Naive thymus-derived CD8-positive, alpha-beta T cell (primary cell): Measurements from ENCODE around the gene DIPK1A. TPM values are rescaled to one million over a fixed set of nuclear protein-coding genes. Genes with fewer than 3 reads are reported as not detected.

Source experiments
- ATAC-seq, 2 donors: fragments of 150-1000 bp; cut with Tn5 transposase in 1 of 2; sonication (Bioruptor Pico), chemical (Tn5 transposase) in 1 of 2; 1 replicate in 1 of 2; 2 replicates in 1 of 2; pipeline ENCODE4 v1.10.0; 2021; ENCODE audit warnings: mild to moderate bottlenecking in 2 of 2, moderate library complexity in 2 of 2
- POLR2A ChIA-PET: fragments of 350-600 bp; sonication (Branson Sonifier 250); formaldehyde crosslinking; loops from one replicate; lab custom pipeline; 2021; ENCODE audit warnings: antibody characterized with exemption; lab: Charles Lee
- DNase-seq, 10 donors: peaks; one replicate each; pipeline versions ENCODE4 v3.0.0 to v3.0.0-alpha.2; 2020 to 2022
- H3K27ac Mint-ChIP-seq, 10 donors: one replicate each; pipeline ENCODE4 v1.8.0; 2020 to 2022; ENCODE audit warnings: mild to moderate bottlenecking in 10 of 10, mixed read lengths in 10 of 10, moderate library complexity in 4 of 10, inconsistent platforms in 1 of 10
- H3K27me3 Mint-ChIP-seq, 5 donors: one replicate each; pipeline ENCODE4 v1.8.0; 2021 to 2022; ENCODE audit warnings: mixed read lengths in 5 of 5
- H3K36me3 Mint-ChIP-seq, 3 donors: one replicate each; pipeline ENCODE4 v1.8.0; 2020 to 2022; ENCODE audit warnings: mixed read lengths in 3 of 3, mild to moderate bottlenecking in 2 of 3, inconsistent platforms in 1 of 3
- H3K4me1 Mint-ChIP-seq, 4 donors: one replicate each; pipeline ENCODE4 v1.8.0; 2021 to 2022; ENCODE audit warnings: mixed read lengths in 4 of 4
- H3K4me3 Mint-ChIP-seq, 10 donors: one replicate each; pipeline ENCODE4 v1.8.0; 2020 to 2022; ENCODE audit warnings: mild to moderate bottlenecking in 10 of 10, mixed read lengths in 10 of 10, moderate library complexity in 6 of 10, inconsistent platforms in 1 of 10
- H3K9me3 Mint-ChIP-seq, 9 donors: one replicate each; pipeline ENCODE4 v1.8.0; 2020 to 2022; ENCODE audit warnings: mixed read lengths in 9 of 9, mild to moderate bottlenecking in 3 of 9, inconsistent platforms in 1 of 9, moderate library complexity in 1 of 9
- polyA plus RNA-seq, 3 donors: library from polyadenylated mRNA; unstranded; fragments of 300-500 nt; fragmentation: Illumina TruSeq; gene quantifications; one replicate each; pipeline ENCODE4 v1.2.3, GENCODE V29; 2021
- total RNA-seq, 8 experiments: library from RNA in 2 of 8; stranded (reverse) in 2 of 8; gene quantifications; one replicate each; pipeline ENCODE4 v1.2.3 and lab custom pipeline; 2021 to 2026

Gene DIPK1A
- total and polyA plus RNA-seq, 5 experiments from 2014 or later = 11.5 to 14.8 (median 14.1) TPM

DNA sequence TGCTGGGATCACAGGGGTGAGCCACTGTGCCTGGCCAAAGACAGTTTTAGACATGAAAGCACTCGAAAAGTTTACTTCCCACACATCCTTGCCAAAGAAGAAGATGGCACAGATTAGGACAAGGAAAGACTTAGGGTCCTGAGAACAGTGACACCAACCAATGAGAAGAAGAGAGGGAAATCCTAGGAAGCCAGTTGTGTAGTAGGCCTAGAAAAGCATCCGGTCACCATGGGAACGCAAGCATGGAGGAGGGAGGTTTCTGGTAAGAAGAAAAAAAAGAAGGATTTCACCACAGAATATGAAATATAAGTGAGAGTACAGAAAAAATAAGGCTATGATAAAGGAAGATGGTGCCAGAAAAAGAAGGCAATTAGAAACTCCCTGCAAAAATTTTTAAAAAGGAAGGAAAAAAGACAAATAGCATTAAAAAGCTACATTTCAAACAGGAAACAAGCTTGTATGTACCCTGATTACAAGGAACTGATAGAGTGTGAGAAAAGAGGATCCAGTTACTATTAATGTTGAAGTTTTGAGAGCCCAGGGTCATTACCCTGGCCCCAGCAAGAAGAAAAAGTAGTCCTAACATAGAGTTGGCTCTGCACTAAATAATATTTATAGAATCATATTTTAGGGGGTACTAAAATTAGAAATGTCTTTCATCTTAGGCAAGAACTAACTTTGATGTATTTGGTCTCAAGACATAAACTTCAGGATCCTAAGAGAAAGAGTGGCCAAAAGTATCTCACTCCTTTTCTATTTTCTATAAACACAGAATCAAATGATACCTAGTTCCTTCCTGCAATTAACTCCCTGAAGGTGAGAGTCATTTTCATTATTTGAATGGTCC, 16.1 kb downstream of the DIPK1A start:
- H3K36me3 Mint-ChIP-seq = peaks cover 0 to 10% (median 4%) of the 10 kb centered on the region in 3 donors
- H3K9me3 Mint-ChIP-seq = no peaks in the 10 kb centered on the region
- POLR2A ChIA-PET = interaction anchor here (2.1 to 3.2 kb wide), 2 partner anchors 16 kb away, joined by 6 to 17 read pairs; partner anchors contain the start of gene DIPK1A
- no peaks in the 10 kb centered on the region for H3K27me3 Mint-ChIP-seq
- H3K4me3 Mint-ChIP-seq = peak overlapping the region in 5 of 10 donors; percentile 4 to 59 (median 50)
- DNase-seq (no peak), ATAC-seq (no peak)
- H3K4me1 Mint-ChIP-seq = peaks cover 30 to 67% (median 53%) of the 10 kb centered on the region in 4 donors
- peak overlapping the region in 3 of 10 donors; percentile 2 to 78 (median 63) for H3K27ac Mint-ChIP-seq

DNA sequence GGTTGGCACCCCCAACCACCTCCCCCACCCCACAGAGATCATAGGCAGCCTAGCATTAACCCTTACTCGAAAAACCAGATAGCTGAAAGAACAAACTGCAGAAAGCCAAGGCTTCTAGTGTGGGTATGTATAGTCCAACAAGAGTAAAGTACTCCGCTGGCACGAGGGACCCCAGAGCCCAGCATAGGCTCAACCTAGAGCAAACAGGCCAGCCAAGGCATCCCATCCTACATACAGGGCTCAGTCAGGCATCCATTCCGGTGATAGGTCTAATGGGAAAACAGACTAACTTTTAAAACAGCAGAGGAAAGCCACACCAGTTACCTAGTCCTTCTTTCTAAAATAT, 17.8 kb downstream of the DIPK1A start:
- no peak for ATAC-seq
- peak overlapping the region in 2 of 10 donors; percentile 12 to 37 for H3K4me3 Mint-ChIP-seq
- POLR2A ChIA-PET = interaction anchor here (2.1 kb wide), 1 partner anchor 18 kb away, joined by 6 read pairs; the partner anchor contains the start of gene DIPK1A
- no peak for DNase-seq
- H3K36me3 Mint-ChIP-seq = peaks cover 0 to 10% (median 10%) of the 10 kb centered on the region in 3 donors
- H3K27ac Mint-ChIP-seq = peak overlapping the region in 6 of 10 donors; percentile 11 to 67 (median 30)
- no peaks in the 10 kb centered on the region for H3K9me3 Mint-ChIP-seq
- H3K27me3 Mint-ChIP-seq = no peaks in the 10 kb centered on the region
- peaks cover 31 to 83% (median 58%) of the 10 kb centered on the region in 4 donors for H3K4me1 Mint-ChIP-seq

DNA sequence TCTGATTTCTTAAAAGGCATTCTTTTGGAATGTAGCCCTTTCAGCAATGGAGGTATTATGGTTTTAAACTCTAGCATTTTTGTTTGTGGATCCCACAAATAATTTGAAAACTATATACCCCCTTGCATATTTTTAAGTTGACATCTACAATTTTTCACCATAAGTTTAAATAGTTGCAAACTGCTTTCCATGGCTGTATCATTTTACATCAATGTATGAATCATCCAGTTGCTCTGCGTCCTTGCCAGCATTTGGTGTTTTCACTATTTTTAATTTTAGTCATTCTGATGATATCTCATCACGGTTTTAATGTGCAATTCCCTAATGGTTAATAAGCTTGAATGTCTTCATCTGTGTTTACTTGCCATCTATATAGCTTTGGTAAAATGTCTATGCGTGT, 20.7 kb downstream of the DIPK1A start:
- Mint-ChIP-seq H3K4me3 (no peak overlapping the region), H3K4me1 (peaks cover 26 to 88% (median 59%) of the 10 kb centered on the region in 4 donors), H3K27me3 (no peaks in the 10 kb centered on the region), H3K27ac (peak overlapping the region in 1 of 10 donors; percentile 9), H3K36me3 (peaks cover 0 to 14% (median 11%) of the 10 kb centered on the region in 3 donors), H3K9me3 (no peaks in the 10 kb centered on the region)
- POLR2A ChIA-PET = no interaction called here
- DNase-seq = no peak
- ATAC-seq = no peak

DNA sequence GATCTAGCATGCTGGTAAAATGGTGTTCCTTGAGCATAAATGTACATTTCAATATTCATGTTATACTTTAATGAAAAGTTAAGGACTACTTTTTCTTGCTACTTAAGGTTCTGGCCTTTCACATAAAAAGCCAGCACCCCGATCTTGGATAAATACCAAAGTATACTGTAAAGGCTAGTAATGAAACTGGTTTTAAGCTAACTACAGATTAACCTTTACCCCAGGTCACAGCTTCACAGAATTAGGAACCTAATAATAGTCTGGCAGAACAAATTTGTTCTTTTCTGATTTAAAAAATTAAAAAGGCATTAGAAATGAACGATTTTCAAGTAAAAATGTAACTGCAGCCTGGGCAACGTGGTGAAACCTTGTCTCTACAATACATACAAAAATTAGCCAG, 23.5 kb downstream of the DIPK1A start:
- Mint-ChIP-seq H3K4me3 (no peak overlapping the region), H3K27me3 (no peaks in the 10 kb centered on the region), H3K27ac (no peak overlapping the region), H3K36me3 (peaks cover 0 to 11% (median 11%) of the 10 kb centered on the region in 3 donors), H3K9me3 (no peaks in the 10 kb centered on the region), H3K4me1 (peaks cover 21 to 84% (median 51%) of the 10 kb centered on the region in 4 donors)
- POLR2A ChIA-PET = no interaction called here
- ATAC-seq (no peak), DNase-seq (no peak)

DNA sequence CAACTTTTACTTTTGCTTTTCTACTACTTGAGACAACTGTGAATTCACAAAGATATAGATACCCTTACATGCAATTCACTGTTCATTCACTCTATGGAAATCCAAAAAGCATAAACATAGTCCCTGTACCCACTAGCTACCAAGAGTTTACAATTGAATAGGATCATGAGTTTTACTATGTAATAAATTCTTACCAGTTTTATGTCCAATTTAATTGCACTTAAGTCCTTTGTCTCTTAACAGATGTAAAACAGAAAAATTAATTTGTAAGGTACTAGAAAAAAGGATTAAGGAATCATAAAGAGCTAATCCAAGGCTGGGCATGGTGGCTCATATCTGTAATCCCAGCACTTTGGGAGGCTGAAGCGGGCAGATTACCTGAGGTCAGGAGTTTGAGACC, 24.4 kb downstream of the DIPK1A start:
- H3K27ac Mint-ChIP-seq = peak overlapping the region in 1 of 10 donors; percentile 16
- H3K36me3 Mint-ChIP-seq = peaks cover 0 to 11% (median 11%) of the 10 kb centered on the region in 3 donors
- no peak overlapping the region for H3K4me3 Mint-ChIP-seq
- POLR2A ChIA-PET = no interaction called here
- no peaks in the 10 kb centered on the region for H3K27me3 Mint-ChIP-seq
- DNase-seq = no peak
- ATAC-seq = no peak
- no peaks in the 10 kb centered on the region for H3K9me3 Mint-ChIP-seq
- H3K4me1 Mint-ChIP-seq = peaks cover 21 to 83% (median 52%) of the 10 kb centered on the region in 4 donors

DNA sequence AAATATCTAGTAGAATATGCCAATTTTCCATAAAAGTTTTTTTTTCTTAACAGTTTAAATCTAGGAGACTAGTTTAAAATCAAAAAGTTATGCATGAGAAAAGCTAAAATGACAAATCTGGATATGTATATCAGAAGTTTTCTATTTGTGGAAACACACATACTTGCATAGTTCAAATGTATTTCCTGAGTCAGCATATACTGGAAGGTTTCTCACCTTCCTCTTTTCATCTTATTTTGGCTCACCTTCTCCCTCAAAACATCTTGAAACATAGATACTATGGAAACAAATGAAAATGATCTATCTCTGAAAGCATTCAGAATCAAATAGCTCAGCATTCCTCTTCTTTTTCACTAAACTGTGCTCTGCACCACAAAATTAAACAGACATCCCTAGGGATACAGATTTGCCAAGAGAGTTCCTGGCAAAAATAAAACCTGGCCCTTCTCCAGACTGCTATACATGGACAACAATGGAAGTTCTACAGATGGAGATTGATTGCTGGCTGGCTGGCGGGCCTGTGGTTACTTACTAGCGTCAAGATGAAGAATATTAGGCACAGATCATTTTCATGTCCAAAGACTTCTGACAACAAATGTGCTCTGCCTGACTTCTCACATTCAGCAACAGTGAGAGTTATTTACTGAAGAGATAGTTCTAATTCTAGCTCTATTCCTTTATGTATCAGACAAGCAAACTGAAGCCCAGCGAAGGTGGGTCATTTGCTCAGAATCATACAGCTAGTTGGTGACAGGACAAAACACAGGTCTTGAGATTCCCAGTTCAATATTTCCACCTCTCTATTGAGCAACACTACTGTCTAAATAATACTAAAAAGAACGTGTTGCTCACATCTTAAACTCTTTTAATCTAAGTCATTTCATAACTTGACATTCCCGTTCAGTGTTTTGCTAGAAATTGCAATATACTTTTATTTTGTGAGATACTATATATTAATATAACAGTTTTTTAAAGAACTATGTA, 26.6 kb downstream of the DIPK1A start:
- ATAC-seq = no peak
- H3K36me3 Mint-ChIP-seq = peaks cover 0 to 20% (median 10%) of the 10 kb centered on the region in 3 donors
- DNase-seq = no peak
- peak overlapping the region in 2 of 10 donors; percentile 5 to 34 for H3K4me3 Mint-ChIP-seq
- no peaks in the 10 kb centered on the region for H3K9me3 Mint-ChIP-seq
- no peaks in the 10 kb centered on the region for H3K27me3 Mint-ChIP-seq
- POLR2A ChIA-PET = interaction anchor here (0.6 kb wide), 1 partner anchor 144 kb away, joined by 3 read pairs; the partner anchor contains the start of gene MTF2
- H3K4me1 Mint-ChIP-seq = peaks cover 25 to 84% (median 53%) of the 10 kb centered on the region in 4 donors
- H3K27ac Mint-ChIP-seq = peak overlapping the region in 3 of 10 donors; percentile 24 to 72 (median 39)

DNA sequence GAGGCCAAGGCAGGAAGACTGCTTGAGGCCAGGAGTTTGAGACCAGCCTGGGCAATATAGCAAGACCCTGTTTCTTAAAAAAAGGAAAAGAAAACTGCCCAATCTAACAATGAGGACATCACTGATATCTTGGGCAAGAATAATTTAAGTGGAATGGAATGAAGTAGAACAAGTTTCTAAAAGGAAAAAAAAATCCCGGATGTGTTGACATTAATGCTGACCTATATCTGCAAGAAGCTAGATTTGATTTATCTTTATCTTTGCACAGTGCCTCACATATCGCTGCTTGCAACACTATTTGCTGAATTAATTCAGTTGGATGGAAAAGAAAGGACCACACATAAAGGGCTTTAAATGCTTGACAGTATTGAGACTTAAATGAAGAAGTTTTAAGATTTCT, 27.8 kb downstream of the DIPK1A start:
- no peaks in the 10 kb centered on the region for H3K9me3 Mint-ChIP-seq
- POLR2A ChIA-PET = no interaction called here
- H3K27me3 Mint-ChIP-seq = no peaks in the 10 kb centered on the region
- ATAC-seq = no peak
- DNase-seq = no peak
- H3K27ac Mint-ChIP-seq = peak overlapping the region in 4 of 10 donors; percentile 2 to 49 (median 26)
- H3K36me3 Mint-ChIP-seq = peaks cover 0 to 28% (median 8%) of the 10 kb centered on the region in 3 donors
- H3K4me3 Mint-ChIP-seq = no peak overlapping the region
- H3K4me1 Mint-ChIP-seq = peaks cover 32 to 83% (median 59%) of the 10 kb centered on the region in 4 donors

DNA sequence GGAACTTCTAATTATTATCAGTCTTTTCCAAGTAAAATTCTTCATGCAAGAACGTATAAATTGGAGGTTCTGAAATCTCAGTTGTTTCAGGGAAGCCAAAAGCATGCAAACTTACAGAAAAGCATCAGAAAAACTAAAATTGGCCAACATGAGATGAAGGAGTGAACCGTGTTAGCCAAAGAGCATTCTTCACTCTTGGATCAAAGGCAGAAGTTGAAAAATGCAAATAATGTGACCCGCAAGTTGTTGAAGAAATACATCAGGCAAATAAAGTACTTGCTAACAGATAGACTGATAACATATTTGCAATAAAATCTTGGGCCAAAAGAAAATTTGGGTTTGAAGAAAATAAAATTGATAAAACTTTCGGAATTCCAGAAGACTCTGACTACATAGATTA, 29.6 kb downstream of the DIPK1A start:
- Mint-ChIP-seq H3K36me3 (peaks cover 0 to 30% (median 6%) of the 10 kb centered on the region in 3 donors), H3K27ac (no peak overlapping the region), H3K4me1 (peaks cover 31 to 87% (median 51%) of the 10 kb centered on the region in 4 donors), H3K4me3 (no peak overlapping the region), H3K9me3 (no peaks in the 10 kb centered on the region), H3K27me3 (no peaks in the 10 kb centered on the region)
- DNase-seq (no peak), ATAC-seq (no peak)
- POLR2A ChIA-PET = no interaction called here

DNA sequence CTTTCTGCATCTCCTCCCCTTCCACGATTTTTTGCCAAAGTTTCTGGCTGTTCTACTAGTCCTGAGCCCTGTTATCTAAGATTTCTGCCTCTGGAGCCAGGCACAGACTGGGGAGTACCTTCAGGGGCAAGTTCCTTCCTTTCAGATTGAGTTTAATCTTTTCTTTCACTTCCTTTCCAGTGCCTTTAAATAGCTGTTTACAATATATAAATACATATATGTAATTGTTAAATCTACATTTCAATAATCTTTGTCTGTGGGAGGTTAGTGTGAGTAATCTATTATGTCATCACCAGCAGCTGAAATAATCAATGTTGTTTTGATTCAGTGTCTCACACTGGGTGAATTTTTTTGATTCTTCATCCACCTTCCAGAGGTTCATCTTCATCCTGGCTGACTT, 31.8 kb downstream of the DIPK1A start:
- Mint-ChIP-seq H3K27ac (peak overlapping the region in 4 of 10 donors; percentile 51 to 78 (median 60)), H3K4me1 (peaks cover 24 to 75% (median 35%) of the 10 kb centered on the region in 4 donors), H3K4me3 (peak overlapping the region in 1 of 10 donors; percentile 41), H3K27me3 (no peaks in the 10 kb centered on the region), H3K9me3 (no peaks in the 10 kb centered on the region), H3K36me3 (peaks cover 0 to 22% (median 7%) of the 10 kb centered on the region in 3 donors)
- DNase-seq = no peak
- POLR2A ChIA-PET = interaction anchor here (1.0 kb wide), 1 partner anchor 32 kb away, joined by 5 read pairs; no protein-coding TSS in a partner anchor
- no peak for ATAC-seq

DNA sequence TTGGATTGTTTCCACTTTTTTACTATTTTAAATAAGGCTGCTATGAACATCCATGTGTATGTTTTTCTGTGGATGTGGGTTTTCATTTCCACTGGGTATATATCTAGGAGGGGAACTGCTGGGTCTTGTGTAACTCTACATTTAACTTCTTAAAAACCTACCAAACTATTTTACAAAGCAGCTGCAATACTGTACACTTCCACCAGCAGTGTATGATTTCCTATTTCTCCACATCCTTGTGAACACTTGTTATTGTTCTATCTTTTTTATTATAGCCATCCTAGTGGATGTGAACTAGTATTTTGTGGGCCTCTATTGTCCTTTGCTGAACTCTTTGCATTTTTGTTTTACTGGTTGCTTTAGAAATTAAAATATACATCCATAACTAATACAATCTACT, 33.4 kb downstream of the DIPK1A start:
- Mint-ChIP-seq H3K27me3 (no peaks in the 10 kb centered on the region), H3K36me3 (peaks cover 0 to 25% (median 7%) of the 10 kb centered on the region in 3 donors), H3K4me3 (no peak overlapping the region), H3K4me1 (peaks cover 18 to 64% (median 29%) of the 10 kb centered on the region in 4 donors), H3K27ac (peak overlapping the region in 1 of 10 donors; percentile 27), H3K9me3 (no peaks in the 10 kb centered on the region)
- ATAC-seq = no peak
- POLR2A ChIA-PET = no interaction called here
- no peak for DNase-seq

DNA sequence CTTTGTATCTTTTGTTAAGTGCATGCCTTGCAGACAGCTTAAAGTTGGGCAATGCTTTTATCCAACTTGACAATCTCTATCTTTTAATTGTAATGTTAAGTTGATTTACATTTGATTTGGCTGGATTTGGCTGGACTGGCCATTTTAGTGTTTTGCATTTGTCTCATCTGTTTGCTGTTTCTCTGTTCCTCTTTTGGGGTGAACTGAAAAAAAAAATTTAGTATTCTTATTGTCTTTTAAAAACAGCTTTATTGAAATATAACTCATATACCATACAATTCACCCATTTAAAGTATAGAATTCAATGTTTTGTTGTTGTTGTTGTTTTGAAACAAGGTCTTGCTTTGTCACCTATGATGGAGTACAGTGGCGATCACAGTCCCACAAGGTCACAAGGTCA, 34.4 kb downstream of the DIPK1A start:
- Mint-ChIP-seq H3K9me3 (no peaks in the 10 kb centered on the region), H3K36me3 (peaks cover 0 to 25% (median 7%) of the 10 kb centered on the region in 3 donors), H3K27me3 (no peaks in the 10 kb centered on the region), H3K4me3 (no peak overlapping the region), H3K27ac (no peak overlapping the region), H3K4me1 (peaks cover 16 to 59% (median 26%) of the 10 kb centered on the region in 4 donors)
- DNase-seq (no peak), ATAC-seq (no peak)
- POLR2A ChIA-PET = no interaction called here

DNA sequence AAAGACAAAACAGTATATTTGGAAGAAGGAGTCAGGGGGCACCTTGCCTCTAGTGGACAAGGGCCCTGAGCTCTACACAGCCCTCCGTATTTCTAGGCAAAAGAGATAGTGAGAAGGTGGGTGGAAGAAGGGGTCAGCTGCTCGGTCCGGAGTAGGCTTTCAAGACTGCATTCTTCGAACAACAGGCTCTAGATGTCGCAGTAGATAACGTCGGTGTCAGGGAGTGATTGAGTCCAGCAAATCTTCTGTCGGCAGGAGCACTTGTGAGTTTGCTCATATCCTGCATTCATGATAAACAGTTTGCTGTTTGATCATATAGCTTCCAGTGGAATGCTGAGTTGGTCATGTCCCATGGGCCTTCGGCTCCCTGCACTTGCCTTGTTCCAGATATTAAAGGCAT, 36.8 kb downstream of the DIPK1A start:
- H3K36me3 Mint-ChIP-seq = peaks cover 16 to 31% (median 26%) of the 10 kb centered on the region in 3 donors
- ATAC-seq (no peak), DNase-seq (no peak)
- peaks cover 0 to 15% (median 4%) of the 10 kb centered on the region in 9 donors for H3K9me3 Mint-ChIP-seq
- POLR2A ChIA-PET = no interaction called here
- H3K27ac Mint-ChIP-seq = peak overlapping the region in 1 of 10 donors; percentile 74
- no peaks in the 10 kb centered on the region for H3K27me3 Mint-ChIP-seq
- no peak overlapping the region for H3K4me3 Mint-ChIP-seq
- peaks cover 14 to 37% (median 25%) of the 10 kb centered on the region in 4 donors for H3K4me1 Mint-ChIP-seq
